ENCODE measurements around the gene PHKG1.
"Not testable (repeated sequence)": the region's sequence is repeated elsewhere in the genome, so short reads cannot be mapped to it uniquely, and the experiment has no call there.

Gene PHKG1

DNA sequence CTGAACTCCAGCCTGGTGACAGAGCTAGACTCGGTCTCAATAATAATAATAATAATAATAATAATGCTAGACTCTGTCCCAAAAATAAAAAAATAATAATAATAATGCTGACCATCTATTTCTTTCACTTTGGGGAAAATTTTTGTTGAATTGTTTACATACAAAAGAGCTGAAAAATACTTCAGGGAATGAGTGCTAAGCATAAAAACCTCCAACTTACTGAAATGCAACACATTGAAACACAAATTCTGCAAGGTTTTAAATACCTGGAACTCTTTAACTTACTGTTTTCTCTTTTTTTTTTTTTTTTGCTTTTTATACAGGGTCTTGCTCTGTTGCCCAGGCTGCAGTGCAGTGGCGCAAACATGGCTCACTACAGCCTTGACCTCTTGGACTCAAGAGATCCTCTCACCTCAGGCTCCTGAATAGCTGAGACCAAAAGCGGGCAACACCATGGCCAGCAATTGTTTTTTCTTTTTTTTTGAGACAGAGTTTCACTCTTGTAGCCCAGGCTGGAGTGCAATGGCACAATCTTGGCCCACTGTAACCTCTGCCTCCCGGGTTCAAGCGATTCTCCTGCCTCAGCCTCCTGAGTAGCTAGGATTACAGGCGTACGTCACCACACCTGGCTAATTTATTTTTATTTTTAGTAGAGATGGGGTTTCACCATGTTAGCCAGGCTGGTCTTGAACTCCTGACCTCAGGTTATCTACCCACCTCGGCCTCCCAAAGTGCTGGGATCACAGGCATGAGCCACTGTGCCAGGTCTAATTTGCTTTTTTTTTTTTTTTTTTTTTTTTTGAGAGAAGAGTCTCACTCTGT lies 5.6 kb upstream of the PHKG1 start:
- H3K4me3 Mint-ChIP-seq, H3K36me3 Mint-ChIP-seq, H3K4me1 Mint-ChIP-seq, H3K27ac Mint-ChIP-seq, H3K27me3 Mint-ChIP-seq, H3K9me3 Mint-ChIP-seq: not testable (repeated sequence)

DNA sequence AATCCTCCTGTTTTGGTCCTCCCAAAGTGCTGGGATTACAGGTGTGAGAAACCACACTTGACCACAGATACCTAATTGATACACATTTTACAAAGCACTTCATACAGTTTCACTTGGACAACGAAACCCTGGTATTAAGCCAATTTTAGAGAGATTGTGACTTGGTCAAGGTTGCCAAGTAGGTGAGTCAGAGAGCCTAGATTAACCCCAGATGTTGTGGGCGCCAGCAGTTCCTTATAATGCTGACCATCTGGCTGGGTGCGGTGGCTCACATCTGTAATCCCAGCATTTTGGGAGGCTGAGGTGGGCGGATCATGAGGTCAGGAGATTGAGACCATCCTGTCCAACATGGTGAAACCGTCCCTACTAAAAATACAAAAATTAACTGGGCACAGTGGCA lies 4.9 kb upstream of the PHKG1 start:
- Mint-ChIP-seq H3K4me1 (peaks cover 5% of the 10 kb centered on the region), H3K4me3 (no peak overlapping the region), H3K36me3 (peaks cover 6% of the 10 kb centered on the region), H3K27me3 (no peaks in the 10 kb centered on the region), H3K27ac (peak overlapping the region; percentile 23), H3K9me3 (no peaks in the 10 kb centered on the region)

DNA sequence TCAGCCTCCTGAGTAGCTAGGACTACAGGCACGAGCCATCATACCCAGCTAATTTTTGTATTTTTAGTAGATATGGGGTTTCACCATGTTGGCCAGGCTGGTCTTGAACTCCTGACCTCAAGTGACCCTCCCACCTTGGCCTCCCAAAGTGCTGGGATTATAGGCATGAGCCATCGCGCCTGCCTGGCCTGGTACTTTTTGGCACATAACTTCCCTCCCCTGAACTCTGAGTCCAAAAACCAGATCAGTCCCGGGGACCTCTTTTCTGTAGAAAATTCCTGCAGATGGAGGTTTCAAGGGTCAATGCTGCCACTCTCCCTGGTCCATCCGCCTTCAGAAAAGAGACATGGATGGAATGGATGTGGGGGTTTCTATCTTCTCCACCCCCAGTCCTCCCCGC lies 364 bp downstream of the PHKG1 start:
- H3K4me3 Mint-ChIP-seq, H3K27me3 Mint-ChIP-seq, H3K9me3 Mint-ChIP-seq, H3K4me1 Mint-ChIP-seq, H3K27ac Mint-ChIP-seq, H3K36me3 Mint-ChIP-seq: not testable (repeated sequence)

DNA sequence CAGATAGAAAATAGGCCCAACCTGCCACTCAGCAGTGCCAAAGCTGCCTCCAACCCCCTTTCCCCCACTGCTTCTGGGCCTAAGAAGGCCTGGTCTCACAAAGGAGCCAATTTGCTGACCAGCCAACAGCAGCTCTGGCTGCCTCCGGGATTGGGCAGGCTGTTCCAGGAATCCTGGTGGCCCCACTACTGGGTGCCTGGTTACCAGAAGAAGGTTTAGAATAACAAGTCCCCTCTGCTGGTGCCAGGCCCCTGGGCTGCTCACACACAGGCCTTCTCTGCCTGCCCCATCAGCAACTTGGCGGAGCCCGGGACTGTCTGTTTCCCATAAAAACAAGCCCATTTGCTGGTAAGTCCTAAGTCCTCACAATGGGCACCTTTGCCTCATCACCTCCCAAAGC lies 1.2 kb downstream of the PHKG1 start:
- Mint-ChIP-seq H3K9me3 (no peaks in the 10 kb centered on the region), H3K27me3 (no peaks in the 10 kb centered on the region), H3K4me1 (no peaks in the 10 kb centered on the region), H3K27ac (no peak overlapping the region), H3K36me3 (peaks cover 4% of the 10 kb centered on the region), H3K4me3 (no peak overlapping the region)

DNA sequence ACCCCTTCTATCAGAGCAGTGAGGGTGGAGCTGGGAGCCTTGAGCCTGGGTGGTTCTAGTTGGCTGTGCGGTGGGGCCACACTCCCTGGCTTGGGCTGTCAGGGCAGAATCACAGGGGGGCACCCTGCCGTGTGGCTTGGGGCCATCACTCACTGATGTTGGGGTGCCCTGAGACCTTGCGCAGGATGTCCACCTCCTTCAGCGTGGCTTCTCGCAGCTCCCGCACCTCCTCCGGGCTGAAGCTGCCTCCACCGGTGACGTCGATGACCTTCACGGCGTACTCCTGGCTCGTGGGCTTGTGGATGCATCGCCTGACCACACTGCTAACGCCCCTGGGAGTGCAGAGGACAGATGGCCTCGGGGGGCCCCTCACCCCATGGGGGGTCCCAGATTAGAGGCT lies 5.3 kb downstream of the PHKG1 start:
- Mint-ChIP-seq H3K4me3 (no peak overlapping the region), H3K4me1 (no peaks in the 10 kb centered on the region), H3K27ac (no peak overlapping the region), H3K27me3 (no peaks in the 10 kb centered on the region), H3K9me3 (no peaks in the 10 kb centered on the region), H3K36me3 (peaks cover 2% of the 10 kb centered on the region)

DNA sequence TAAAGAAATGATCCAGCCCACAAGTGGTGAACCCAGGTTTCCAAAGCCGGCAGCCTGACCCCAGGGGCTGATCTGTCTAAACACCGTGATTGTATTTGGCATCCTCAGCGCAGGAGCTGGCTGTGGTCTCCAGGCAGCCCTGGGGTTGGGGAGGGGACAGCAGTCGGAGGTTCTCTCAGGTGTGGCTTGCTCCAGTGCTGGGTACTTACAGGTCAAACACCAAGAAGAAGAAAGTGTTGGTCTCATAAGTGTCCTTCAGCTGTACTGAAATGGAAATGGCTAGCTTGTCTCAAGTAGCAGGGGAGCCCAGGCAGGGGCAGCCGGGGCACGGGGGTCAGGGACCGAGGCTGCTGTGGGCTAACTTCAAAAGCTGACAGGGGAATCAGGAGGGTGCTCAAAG lies 6.0 kb downstream of the PHKG1 start:
- no peak overlapping the region for H3K4me3 Mint-ChIP-seq
- no peaks in the 10 kb centered on the region for H3K4me1 Mint-ChIP-seq
- no peaks in the 10 kb centered on the region for H3K27me3 Mint-ChIP-seq
- H3K36me3 Mint-ChIP-seq = peaks cover 2% of the 10 kb centered on the region
- H3K27ac Mint-ChIP-seq = no peak overlapping the region
- no peaks in the 10 kb centered on the region for H3K9me3 Mint-ChIP-seq

DNA sequence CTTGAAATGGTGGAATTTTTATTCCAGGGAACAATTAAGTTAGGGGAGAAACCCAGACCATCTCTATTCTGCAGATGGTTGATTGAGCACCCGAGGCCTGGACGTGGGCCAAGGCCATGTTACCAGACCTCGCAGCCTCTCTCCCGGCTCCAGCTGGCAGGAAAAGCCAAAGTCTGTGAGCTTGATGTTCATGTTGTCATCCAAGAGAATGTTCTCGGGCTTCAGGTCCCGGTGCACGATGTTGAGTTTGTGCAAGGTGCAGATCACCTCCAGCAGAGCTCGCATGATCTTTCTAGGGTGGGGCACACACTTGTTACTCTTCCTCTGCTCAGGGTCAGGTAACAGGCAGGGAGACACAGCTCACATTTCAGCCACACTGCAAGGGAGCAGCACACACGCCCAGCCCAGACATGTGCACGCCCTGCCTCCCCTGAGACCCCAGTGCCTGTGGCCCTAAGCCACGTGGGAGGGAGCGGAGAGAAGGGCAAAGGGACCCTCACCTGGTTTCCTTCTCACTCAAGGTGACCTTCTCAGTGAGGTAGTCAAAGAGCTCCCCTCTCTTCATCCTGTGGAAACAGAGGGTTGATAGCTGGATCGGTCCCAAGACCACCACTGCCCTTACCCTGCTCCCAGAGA lies 9.5 kb downstream of the PHKG1 start:
- Mint-ChIP-seq H3K4me3 (no peak overlapping the region), H3K27ac (no peak overlapping the region), H3K36me3 (no peaks in the 10 kb centered on the region), H3K9me3 (no peaks in the 10 kb centered on the region), H3K4me1 (no peaks in the 10 kb centered on the region), H3K27me3 (no peaks in the 10 kb centered on the region)

DNA sequence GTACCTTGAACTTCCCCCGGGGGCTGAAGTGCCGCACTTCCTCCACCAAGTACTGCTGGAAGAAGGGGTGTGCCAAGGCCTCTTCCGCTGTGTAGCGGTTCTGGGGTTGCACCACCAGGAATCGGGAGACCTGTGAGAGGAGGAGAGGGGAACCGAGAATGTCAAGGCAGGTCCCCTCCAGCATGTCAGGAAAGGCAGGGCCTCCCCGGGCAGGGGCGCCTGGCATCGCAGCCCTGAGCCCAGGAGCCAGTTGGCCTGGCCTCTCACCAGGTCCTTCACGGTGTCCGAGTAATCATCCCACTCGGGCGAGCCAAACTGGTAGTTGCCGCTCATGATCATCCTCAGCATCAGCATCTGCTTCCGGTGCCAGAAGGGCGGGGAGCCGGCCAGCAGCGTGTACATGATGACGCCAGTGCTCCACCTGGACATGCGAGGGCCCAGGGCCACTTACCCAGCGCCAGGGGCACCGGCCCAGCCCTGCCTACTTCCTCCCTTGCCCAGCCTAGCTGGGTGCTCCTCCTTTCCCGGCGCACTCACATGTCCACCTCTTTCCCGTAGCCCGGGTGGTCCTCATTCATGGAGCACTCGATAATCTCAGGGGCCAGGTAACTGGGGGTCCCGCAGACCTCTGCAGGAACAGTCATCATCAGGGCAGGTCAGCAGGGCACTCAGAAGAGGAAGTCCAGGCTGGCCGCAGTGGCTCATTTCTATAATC lies 11.0 kb downstream of the PHKG1 start:
- Mint-ChIP-seq H3K27me3 (no peaks in the 10 kb centered on the region), H3K27ac (no peak overlapping the region), H3K36me3 (no peaks in the 10 kb centered on the region), H3K4me3 (no peak overlapping the region), H3K9me3 (no peaks in the 10 kb centered on the region), H3K4me1 (no peaks in the 10 kb centered on the region)

DNA sequence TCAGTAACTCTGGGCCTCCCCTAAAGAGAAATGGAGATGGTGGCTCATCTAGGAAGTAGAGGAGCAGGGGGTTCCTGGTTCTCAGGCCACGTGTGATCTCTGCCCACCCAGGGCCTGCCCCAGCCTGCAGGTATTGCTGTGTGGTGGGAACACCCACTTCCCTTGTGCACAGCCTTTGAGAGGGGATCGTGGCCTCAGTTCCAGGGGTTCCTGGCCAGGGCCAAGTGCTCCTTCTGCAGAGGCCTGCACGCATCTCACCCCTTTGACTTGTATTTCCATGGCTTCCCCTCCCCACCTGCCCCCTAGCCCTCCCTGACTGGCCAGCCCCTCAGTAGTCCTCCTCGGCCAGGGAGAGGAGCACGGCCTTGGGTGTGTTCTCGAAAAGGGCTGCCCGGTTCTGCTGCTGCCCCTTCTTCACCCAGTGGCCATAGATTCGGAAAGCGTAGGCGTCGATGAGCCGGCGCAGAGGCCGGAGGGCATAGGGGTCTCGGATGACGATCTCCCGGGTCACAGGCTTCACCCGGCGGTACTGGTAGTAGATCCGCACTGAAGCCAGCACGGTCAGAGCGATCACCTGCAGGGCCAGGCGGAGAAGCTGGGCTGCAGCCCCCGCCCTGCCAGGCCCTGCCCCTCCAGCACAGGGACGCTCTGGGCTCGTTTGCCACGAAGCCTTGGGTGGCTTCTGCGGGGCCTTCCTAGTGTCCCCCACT lies 11.9 kb downstream of the PHKG1 start:
- not testable (repeated sequence) for H3K27ac Mint-ChIP-seq, H3K4me1 Mint-ChIP-seq, H3K9me3 Mint-ChIP-seq, H3K4me3 Mint-ChIP-seq, H3K27me3 Mint-ChIP-seq, H3K36me3 Mint-ChIP-seq

DNA sequence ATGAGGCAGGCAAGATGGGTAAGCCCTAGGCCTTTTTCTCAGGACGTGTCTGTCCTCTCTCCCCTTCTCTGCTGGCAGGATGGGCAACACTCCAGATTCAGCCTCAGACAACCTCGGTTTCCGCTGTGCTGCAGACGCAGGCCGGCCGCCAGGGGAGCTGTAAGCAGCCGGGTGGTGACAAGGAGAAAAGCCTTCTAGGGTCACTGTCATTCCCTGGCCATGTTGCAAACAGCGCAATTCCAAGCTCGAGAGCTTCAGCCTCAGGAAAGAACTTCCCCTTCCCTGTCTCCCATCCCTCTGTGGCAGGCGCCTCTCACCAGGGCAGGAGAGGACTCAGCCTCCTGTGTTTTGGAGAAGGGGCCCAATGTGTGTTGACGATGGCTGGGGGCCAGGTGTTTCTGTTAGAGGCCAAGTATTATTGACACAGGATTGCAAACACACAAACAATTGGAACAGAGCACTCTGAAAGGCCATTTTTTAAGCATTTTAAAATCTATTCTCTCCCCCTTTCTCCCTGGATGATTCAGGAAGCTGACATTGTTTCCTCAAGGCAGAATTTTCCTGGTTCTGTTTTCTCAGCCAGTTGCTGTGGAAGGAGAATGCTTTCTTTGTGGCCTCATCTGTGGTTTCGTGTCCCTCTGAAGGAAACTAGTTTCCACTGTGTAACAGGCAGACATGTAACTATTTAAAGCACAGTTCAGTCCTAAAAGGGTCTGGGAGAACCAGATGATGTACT lies 13.1 kb downstream of the PHKG1 start:
- Mint-ChIP-seq H3K9me3 (no peaks in the 10 kb centered on the region), H3K27ac (no peak overlapping the region), H3K4me1 (no peaks in the 10 kb centered on the region), H3K4me3 (no peak overlapping the region), H3K36me3 (no peaks in the 10 kb centered on the region), H3K27me3 (no peaks in the 10 kb centered on the region)

DNA sequence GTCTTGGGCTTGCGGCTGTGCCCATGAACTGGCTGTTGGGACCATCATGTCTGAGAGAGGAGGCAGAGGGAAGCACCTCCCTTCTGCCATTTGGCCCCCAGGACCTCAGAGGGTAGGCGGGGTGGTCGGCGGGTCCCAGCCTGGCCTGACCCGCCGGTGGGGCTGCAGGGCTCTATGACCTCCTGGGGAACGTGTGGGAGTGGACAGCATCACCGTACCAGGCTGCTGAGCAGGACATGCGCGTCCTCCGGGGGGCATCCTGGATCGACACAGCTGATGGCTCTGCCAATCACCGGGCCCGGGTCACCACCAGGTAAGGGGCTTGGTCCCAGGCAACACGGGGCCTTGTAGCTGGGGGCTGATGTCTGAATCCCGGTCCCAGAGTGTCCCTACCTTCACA lies 14.6 kb downstream of the PHKG1 start:
- H3K27me3 Mint-ChIP-seq = no peaks in the 10 kb centered on the region
- H3K27ac Mint-ChIP-seq = no peak overlapping the region
- H3K9me3 Mint-ChIP-seq = no peaks in the 10 kb centered on the region
- peaks cover 3% of the 10 kb centered on the region for H3K36me3 Mint-ChIP-seq
- H3K4me3 Mint-ChIP-seq = no peak overlapping the region
- H3K4me1 Mint-ChIP-seq = peaks cover 5% of the 10 kb centered on the region

DNA sequence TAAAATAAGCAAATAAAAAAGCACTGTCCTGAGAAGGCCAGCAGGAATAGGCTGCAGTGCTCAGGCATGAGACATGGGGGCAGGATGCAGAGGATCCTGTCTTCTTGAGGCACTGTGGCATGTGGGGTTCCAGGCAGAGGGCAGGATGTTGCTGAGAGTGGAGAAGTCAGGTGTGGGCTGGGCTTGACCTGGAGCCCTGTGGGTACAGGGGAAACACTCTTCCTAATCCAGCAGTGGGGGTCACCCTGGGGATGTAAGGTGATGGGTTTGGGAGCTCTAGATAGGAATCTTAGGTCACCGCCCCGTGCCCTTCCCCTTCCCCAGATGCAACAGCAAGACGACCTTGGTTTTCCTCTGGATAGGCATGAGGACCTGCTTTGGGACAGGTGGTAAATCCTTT lies 15.1 kb downstream of the PHKG1 start:
- H3K27ac Mint-ChIP-seq = no peak overlapping the region
- no peaks in the 10 kb centered on the region for H3K27me3 Mint-ChIP-seq
- peaks cover 7% of the 10 kb centered on the region for H3K36me3 Mint-ChIP-seq
- no peak overlapping the region for H3K4me3 Mint-ChIP-seq
- H3K4me1 Mint-ChIP-seq = peaks cover 5% of the 10 kb centered on the region
- H3K9me3 Mint-ChIP-seq = no peaks in the 10 kb centered on the region

DNA sequence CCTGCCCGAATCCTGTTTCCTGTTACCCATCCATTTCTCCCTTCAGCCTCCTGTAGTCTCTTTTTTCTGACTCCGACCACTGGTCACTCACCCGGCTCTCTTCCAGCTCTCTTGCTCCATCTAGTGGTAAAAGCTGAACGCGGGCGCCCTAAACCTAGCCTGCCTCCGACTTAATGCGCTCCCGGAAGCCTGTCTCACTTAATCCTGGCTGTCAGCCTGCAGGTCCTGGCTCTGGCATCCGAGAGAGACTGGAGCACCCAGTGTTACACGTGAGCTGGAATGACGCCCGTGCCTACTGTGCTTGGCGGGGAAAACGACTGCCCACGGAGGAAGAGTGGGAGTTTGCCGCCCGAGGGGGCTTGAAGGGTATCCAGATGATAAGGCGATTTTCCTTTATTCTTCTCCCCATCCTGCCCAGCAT lies 18.4 kb downstream of the PHKG1 start:
- H3K36me3 Mint-ChIP-seq = peaks cover 10% of the 10 kb centered on the region
- H3K4me1 Mint-ChIP-seq = peaks cover 5% of the 10 kb centered on the region
- H3K27me3 Mint-ChIP-seq = no peaks in the 10 kb centered on the region
- peak overlapping the region; percentile 56 for H3K27ac Mint-ChIP-seq
- no peak overlapping the region for H3K4me3 Mint-ChIP-seq
- no peaks in the 10 kb centered on the region for H3K9me3 Mint-ChIP-seq

DNA sequence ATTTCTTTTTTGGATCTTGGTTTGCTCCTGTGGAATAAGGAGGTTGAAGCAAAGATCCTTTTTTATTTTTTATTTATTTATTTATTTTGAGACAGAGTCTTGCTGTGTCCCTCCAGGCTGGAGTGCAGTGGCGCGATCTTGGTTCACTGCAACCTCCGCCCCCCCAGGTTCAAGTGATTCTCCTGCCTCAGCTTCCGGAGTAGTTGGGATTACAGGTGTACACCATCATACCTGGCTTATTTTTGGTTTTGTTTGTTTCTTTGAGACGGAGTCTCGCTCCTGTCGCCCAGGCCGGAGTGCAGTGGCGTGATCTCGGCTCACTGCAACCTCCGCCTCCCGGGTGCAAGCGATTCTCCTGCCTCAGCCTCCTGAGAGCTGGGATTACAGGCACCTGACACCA lies 26.4 kb downstream of the PHKG1 start:
- not testable (repeated sequence) for H3K27me3 Mint-ChIP-seq, H3K4me3 Mint-ChIP-seq, H3K27ac Mint-ChIP-seq, H3K9me3 Mint-ChIP-seq
- peaks cover 35% of the 10 kb centered on the region for H3K4me1 Mint-ChIP-seq
- H3K36me3 Mint-ChIP-seq = peaks cover 23% of the 10 kb centered on the region

DNA sequence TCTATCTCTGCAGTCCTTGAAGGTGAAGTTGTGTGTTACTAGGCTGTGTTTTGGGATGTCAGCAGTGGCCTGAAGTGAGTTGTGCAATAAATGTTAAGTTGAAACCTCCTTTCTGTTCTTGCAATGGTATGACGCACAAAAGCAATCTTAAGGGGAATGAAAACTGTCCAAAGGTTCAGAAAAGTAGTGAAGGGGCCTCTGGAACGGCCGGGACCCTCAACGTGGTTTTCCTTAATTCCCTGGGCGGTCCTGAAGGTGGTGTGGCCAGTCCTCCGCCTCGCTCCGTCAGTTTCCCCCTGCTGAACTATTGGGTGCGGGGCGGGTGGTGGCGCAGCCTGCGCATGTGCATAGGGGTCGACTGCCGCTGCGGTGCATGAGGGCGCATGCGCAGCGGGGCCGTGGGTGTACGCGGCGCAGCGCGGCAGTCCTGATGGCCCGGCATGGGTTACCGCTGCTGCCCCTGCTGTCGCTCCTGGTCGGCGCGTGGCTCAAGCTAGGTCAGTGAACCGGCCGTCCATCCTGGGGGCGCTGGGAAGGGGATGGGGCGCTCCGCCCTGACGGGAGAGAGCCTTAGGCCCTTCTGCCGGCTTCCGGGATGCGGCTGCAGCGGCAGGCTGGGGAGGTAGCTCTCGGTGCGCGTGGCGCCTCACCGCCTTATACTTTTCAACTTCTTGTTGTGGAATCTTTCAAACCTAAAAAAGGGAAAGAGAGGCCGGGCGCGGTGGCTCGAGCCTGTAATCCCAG lies 28.7 kb downstream of the PHKG1 start, which contains the start of gene SUMF2:
SUMF2 (plus strand) TSS at position 405 of the 744 bp plus-strand sequence; CDS start at position 431, 26 bp downstream.
- peak within 1 kb of the TSS; percentile 93 for H3K4me3 Mint-ChIP-seq
- H3K36me3 Mint-ChIP-seq = peaks cover 23% of the 10 kb centered on the region
- no peaks in the 10 kb centered on the region for H3K27me3 Mint-ChIP-seq
- peaks cover 38% of the 10 kb centered on the region for H3K4me1 Mint-ChIP-seq
- H3K27ac Mint-ChIP-seq = peak within 1 kb of the TSS; percentile 97
- H3K9me3 Mint-ChIP-seq = no peaks in the 10 kb centered on the region
